Mesendoderm (in vitro differentiated cells): ENCODE measurements around the gene ACER2.
"Not testable (repeated sequence)": the region's sequence is repeated elsewhere in the genome, so short reads cannot be mapped to it uniquely, and the experiment has no call there.

Source experiments
- DNase-seq: peaks from one replicate; pipeline ENCODE4 v3.0.0; 2013
- H2AK5ac ChIP-seq: 2 replicates; pipeline ENCODE4 v1.6.1; 2013; ENCODE audit warnings: low read length, inconsistent platforms
- H2BK120ac ChIP-seq: 2 replicates; pipeline ENCODE4 v1.6.1; 2013; ENCODE audit warnings: low read depth, mild to moderate bottlenecking, low read length, moderate library complexity, mixed read lengths
- H2BK15ac ChIP-seq: replicated peaks from 2 replicates; pipeline ENCODE4 v1.6.1; 2013; ENCODE audit warnings: low read depth, mild to moderate bottlenecking, moderate library complexity
- H2BK5ac ChIP-seq: 2 replicates; pipeline ENCODE4 v1.6.1; 2013; ENCODE audit warnings: low read length, inconsistent platforms
- H3K18ac ChIP-seq: 2 replicates; pipeline ENCODE4 v1.6.1; 2013; ENCODE audit warnings: mild to moderate bottlenecking, low read length, mixed read lengths
- H3K23ac ChIP-seq: one replicate; pipeline ENCODE4 v1.6.1; 2013; ENCODE audit warnings: low read length
- H3K27ac ChIP-seq: 2 replicates; pipeline ENCODE4 v1.5.1; 2013; ENCODE audit warnings: low read depth, mild to moderate bottlenecking, inconsistent platforms, low read length, moderate library complexity
- H3K27me3 ChIP-seq: 2 replicates; pipeline ENCODE4 v1.6.1; 2013; ENCODE audit warnings: low read length, control low read depth, mild to moderate bottlenecking, inconsistent platforms; ENCODE audit not compliant: insufficient read depth, poor library complexity
- H3K36me3 ChIP-seq: 2 replicates; pipeline ENCODE4 v1.6.1; 2013; ENCODE audit warnings: low read length, inconsistent platforms; ENCODE audit not compliant: control insufficient read depth, insufficient read depth
- H3K4ac ChIP-seq: one replicate; pipeline ENCODE4 v1.6.1; 2013; ENCODE audit warnings: low read depth, mild to moderate bottlenecking, low read length, moderate library complexity
- H3K4me1 ChIP-seq: 2 replicates; pipeline ENCODE4 v1.6.1; 2013; ENCODE audit warnings: low read depth, low read length, inconsistent platforms; ENCODE audit not compliant: control insufficient read depth
- H3K4me2 ChIP-seq: 2 replicates; pipeline ENCODE4 v1.6.1; 2013; ENCODE audit warnings: low read length
- H3K4me3 ChIP-seq: 2 replicates; pipeline ENCODE4 v1.5.1; 2013; ENCODE audit warnings: mild to moderate bottlenecking, low read length
- H3K56ac ChIP-seq: one replicate; pipeline ENCODE4 v1.6.1; 2013; ENCODE audit warnings: low read length
- H3K79me1 ChIP-seq: 2 replicates; pipeline ENCODE4 v1.6.1; 2013; ENCODE audit warnings: low read length, inconsistent platforms
- H3K79me2 ChIP-seq: 2 replicates; pipeline ENCODE4 v1.6.1; 2013; ENCODE audit warnings: mild to moderate bottlenecking, low read length; ENCODE audit not compliant: control insufficient read depth, insufficient read depth
- H3K9ac ChIP-seq: 2 replicates; pipeline ENCODE4 v1.6.1; 2013; ENCODE audit warnings: low read length, inconsistent platforms
- H4K5ac ChIP-seq: one replicate; pipeline ENCODE4 v1.6.1; 2013; ENCODE audit warnings: low read length
- H4K8ac ChIP-seq: one replicate; pipeline ENCODE4 v1.6.1; 2013; ENCODE audit warnings: low read depth, mild to moderate bottlenecking, control low read depth, low read length, moderate library complexity
- WGBS: extraction: QIAGEN DNeasy Blood & Tissue Kit; methylation state at CpG from one replicate; pipeline ENCODE4 v1.1.7; 2013; ENCODE audit warnings: low lambda C conversion rate, missing lambda C conversion rate; ENCODE audit not compliant: insufficient coverage; ENCODE audit errors: extremely low coverage; 5-methylcytosine and 5-hydroxymethylcytosine counted together

The ACER2 gene

DNA sequence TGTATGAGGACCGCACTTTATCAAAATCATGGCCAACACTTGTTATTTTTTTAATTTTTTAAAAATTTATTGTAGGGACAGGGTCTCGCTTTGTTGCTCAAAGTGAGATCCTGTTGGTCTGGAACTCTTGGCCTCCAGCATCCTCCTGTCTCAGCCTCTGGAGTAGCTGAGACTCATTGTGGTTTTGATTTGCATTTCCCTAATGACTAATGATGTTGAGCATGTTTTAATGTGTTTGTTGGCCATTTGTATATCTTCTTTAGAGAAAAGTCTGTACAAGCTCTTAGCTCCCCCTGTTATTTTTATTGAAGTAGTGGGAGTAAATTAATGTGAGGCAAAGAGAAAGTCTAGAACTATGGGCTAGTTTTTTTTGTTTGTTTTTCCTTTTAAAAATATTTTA lies 27.2 kb upstream of the ACER2 start:
- no CpG with 5 or more reads among the region's 2 CpGs for WGBS
- H3K4me3 ChIP-seq = no peak overlapping the region

DNA sequence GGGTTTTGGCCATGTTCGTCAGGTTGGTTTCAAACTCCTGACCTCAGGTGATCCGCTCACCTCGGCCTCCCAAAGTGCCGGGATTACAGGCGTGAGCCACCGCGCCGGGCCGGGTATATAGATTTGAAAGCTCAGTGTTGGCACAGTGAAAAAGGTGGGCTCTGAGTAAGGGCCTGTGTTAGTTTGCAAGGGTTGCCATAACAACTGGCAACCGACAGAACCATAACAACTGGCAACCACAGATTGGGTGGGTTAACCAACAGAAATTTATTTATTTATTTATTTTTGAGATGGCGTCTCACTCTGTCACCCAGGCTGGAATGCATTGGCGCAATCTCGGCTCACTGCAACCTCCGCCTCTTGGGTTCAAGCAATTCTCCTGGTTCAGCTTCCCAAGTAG lies 23.6 kb upstream of the ACER2 start:
- no CpG with 5 or more reads among the region's 14 CpGs for WGBS
- not testable (repeated sequence) for H3K56ac ChIP-seq, H2AK5ac ChIP-seq, H3K4me1 ChIP-seq, H3K4me3 ChIP-seq, H3K27me3 ChIP-seq, H3K9ac ChIP-seq, H3K27ac ChIP-seq, H3K79me2 ChIP-seq, DNase-seq, H2BK5ac ChIP-seq, H3K4ac ChIP-seq, H3K36me3 ChIP-seq, H2BK120ac ChIP-seq, H3K4me2 ChIP-seq, H4K5ac ChIP-seq, H3K18ac ChIP-seq, H4K8ac ChIP-seq, H3K23ac ChIP-seq, H2BK15ac ChIP-seq, H3K79me1 ChIP-seq

More for the DNA sequence above, 27.2 kb upstream of the ACER2 start:
- Histone ChIP-seq H2BK5ac (no peak overlapping the region), H3K18ac (no peak overlapping the region), H4K5ac (no peak overlapping the region), H2BK15ac (no peak overlapping the region), H2AK5ac (no peak overlapping the region), H3K4me1 (no peaks in the 10 kb centered on the region), H3K36me3 (peaks cover 7% of the 10 kb centered on the region), H4K8ac (no peak overlapping the region), H2BK120ac (no peak overlapping the region), H3K27ac (no peak overlapping the region), H3K79me2 (peaks cover 27% of the 10 kb centered on the region), H3K79me1 (peaks cover 2% of the 10 kb centered on the region), H3K4me2 (no peak overlapping the region), H3K56ac (no peak overlapping the region), H3K9ac (no peak overlapping the region), H3K27me3 (no peaks in the 10 kb centered on the region), H3K4ac (no peak overlapping the region), H3K23ac (no peak overlapping the region)
- DNase-seq = no peak

DNA sequence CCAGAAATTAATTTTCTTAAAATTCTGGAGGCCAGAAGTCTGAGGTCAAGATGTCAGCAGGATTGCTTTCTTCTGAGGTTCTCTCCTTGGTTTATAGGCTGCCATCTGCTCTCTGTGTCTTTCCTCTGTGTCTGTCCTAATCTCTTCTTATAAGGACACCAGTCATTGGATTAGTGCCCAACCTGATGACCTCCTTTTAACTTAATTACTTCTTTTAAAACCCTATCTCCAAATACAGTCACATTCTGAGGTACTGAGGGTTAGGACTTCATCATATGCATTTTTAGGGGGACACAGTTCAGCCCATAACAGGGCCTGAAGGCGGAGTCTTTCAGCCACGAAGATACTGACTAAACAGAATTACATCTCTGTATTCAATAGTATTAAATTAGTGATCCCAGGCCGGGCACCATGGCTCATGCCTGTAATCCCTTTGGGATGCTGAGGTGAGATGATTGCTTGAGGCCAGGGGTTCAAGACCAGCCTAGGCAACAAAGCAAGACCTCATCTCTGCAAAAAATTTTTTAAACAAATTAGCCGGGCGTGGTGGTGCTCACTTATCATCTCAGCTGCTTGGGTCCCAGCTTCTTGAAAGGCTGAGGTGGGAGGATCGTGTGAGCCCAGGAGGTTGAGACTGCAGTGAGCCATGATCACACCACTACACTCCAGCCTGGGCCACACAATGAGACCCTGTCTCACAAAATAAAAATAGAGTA lies 22.9 kb upstream of the ACER2 start:
- no peaks in the 10 kb centered on the region for H3K36me3 ChIP-seq
- no CpG with 5 or more reads among the region's 6 CpGs for WGBS

DNA sequence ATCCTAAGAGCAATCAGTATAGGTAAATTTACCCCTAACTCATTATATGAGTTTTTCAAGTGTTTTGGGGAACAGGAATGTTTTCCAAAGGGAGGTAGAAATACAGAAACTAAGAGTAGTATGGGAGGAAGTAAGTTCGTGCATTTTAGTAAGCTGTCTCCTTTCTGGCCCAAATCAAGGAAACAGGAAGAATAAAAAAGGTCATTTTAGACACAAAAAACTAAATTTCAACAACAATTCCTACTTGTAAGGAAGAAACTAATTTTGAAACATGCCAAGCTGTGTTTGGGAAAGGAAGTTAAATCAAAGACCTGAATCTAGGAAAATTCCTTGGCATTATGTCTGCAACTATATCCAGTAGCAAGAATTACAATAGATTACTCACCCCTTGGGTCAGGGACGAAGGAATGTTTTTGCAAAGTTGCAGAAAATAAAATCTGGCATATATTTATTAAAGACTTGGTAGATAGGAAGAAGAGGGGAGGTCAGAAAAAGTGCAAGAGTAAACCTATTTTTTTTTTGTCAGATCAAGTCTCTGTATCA lies 22.2 kb upstream of the ACER2 start:
- Histone ChIP-seq H3K36me3 (no peaks in the 10 kb centered on the region), H4K8ac (no peak overlapping the region), H3K27me3 (no peaks in the 10 kb centered on the region), H3K4ac (no peak overlapping the region), H3K4me1 (no peaks in the 10 kb centered on the region), H3K79me2 (no peaks in the 10 kb centered on the region), H3K23ac (no peak overlapping the region), H3K4me2 (no peak overlapping the region), H3K4me3 (no peak overlapping the region), H3K9ac (no peak overlapping the region), H3K27ac (no peak overlapping the region), H3K79me1 (no peaks in the 10 kb centered on the region), H4K5ac (no peak overlapping the region), H2BK15ac (no peak overlapping the region), H2BK5ac (no peak overlapping the region), H3K18ac (no peak overlapping the region), H3K56ac (no peak overlapping the region), H2BK120ac (no peak overlapping the region), H2AK5ac (no peak overlapping the region)
- WGBS = no CpG with 5 or more reads among the region's 2 CpGs
- DNase-seq = no peak

More for the DNA sequence above, 22.9 kb upstream of the ACER2 start:
- no peak overlapping the region for H2BK120ac ChIP-seq
- no peaks in the 10 kb centered on the region for H3K4me1 ChIP-seq
- H3K9ac ChIP-seq = no peak overlapping the region
- H3K27ac ChIP-seq = no peak overlapping the region
- no peak overlapping the region for H3K4ac ChIP-seq
- no peak overlapping the region for H3K4me2 ChIP-seq
- no peak overlapping the region for H2BK15ac ChIP-seq
- no peaks in the 10 kb centered on the region for H3K79me1 ChIP-seq
- no peaks in the 10 kb centered on the region for H3K27me3 ChIP-seq
- H3K23ac ChIP-seq = no peak overlapping the region
- no peak for DNase-seq
- no peak overlapping the region for H3K4me3 ChIP-seq
- H3K79me2 ChIP-seq = no peaks in the 10 kb centered on the region
- H3K56ac ChIP-seq = no peak overlapping the region
- H3K18ac ChIP-seq = no peak overlapping the region
- H4K5ac ChIP-seq = no peak overlapping the region
- no peak overlapping the region for H2BK5ac ChIP-seq
- no peak overlapping the region for H2AK5ac ChIP-seq
- no peak overlapping the region for H4K8ac ChIP-seq

DNA sequence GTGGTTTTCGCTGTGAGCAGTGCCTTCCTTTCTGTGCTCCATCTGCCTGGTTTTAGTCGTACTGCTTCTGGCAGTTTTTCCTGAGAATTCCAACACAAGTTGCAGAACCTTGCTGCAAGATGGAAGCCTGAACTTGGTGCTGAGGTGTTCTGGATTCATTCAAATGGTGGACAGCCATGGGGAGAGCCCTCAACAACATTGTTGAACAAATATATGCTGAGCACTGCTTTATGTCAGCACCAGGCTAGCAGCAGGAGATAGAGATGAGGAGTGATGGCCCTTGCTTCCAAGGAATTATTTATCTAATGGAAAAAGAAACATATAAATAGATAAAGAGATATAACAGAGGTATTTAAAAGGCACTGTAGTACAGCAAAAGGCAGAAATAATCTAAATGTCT lies 21.5 kb upstream of the ACER2 start:
- Histone ChIP-seq H3K36me3 (no peaks in the 10 kb centered on the region), H2BK120ac (no peak overlapping the region), H3K79me1 (no peaks in the 10 kb centered on the region), H3K9ac (no peak overlapping the region), H3K23ac (no peak overlapping the region), H3K4me1 (no peaks in the 10 kb centered on the region), H3K56ac (no peak overlapping the region), H2BK15ac (no peak overlapping the region), H3K27ac (no peak overlapping the region), H2AK5ac (no peak overlapping the region), H2BK5ac (no peak overlapping the region), H3K79me2 (no peaks in the 10 kb centered on the region), H4K8ac (no peak overlapping the region), H3K4me2 (no peak overlapping the region), H3K4me3 (no peak overlapping the region), H3K4ac (no peak overlapping the region), H4K5ac (no peak overlapping the region), H3K18ac (no peak overlapping the region), H3K27me3 (no peaks in the 10 kb centered on the region)
- DNase-seq = no peak
- no CpG with 5 or more reads among the region's 2 CpGs for WGBS

DNA sequence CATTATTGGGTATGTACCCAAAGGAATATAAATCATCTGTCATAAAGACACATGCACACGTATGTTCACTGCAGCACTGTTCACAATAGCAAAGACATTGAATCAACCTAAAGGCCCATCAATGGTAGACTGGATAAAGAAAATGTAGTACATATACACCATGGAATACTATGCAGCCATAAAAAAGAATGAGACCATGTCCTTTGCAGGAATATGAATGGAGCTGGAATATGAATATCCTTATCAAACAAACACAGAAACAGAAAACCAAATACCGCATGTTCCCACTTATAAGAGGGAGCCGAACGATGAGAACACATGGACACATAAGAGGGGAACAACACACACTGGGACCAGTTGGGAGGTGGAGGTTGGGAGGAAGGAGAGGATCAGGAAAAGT lies 19.3 kb upstream of the ACER2 start:
- no CpG with 5 or more reads among the region's 4 CpGs for WGBS

More for the DNA sequence above, 19.3 kb upstream of the ACER2 start:
- H3K4ac ChIP-seq, H4K8ac ChIP-seq, DNase-seq, H3K79me2 ChIP-seq, H3K23ac ChIP-seq, H3K9ac ChIP-seq, H3K4me3 ChIP-seq, H4K5ac ChIP-seq, H2BK15ac ChIP-seq, H3K79me1 ChIP-seq, H3K27ac ChIP-seq, H3K4me1 ChIP-seq, H2BK120ac ChIP-seq, H3K27me3 ChIP-seq, H2BK5ac ChIP-seq, H3K18ac ChIP-seq, H3K56ac ChIP-seq, H3K36me3 ChIP-seq, H3K4me2 ChIP-seq, H2AK5ac ChIP-seq: not testable (repeated sequence)
